ENCODE measurements around the gene TBC1D3B.
"Not testable (repeated sequence)": the region's sequence is repeated elsewhere in the genome, so short reads cannot be mapped to it uniquely, and the experiment has no call there.

The TBC1D3B gene

GRCh38 chr17:36181446-36182175 lies 5.2 kb upstream of the TBC1D3B start:
- H3K36me3 ChIP-seq (ENCODE audit: control insufficient read depth in 5 of 5, insufficient read depth in 5 of 5, low read length in 5 of 5); H3K9ac ChIP-seq (ENCODE audit: low read length in 5 of 5); H3K9me3 ChIP-seq (ENCODE audit: control insufficient read depth in 5 of 5, low read length in 5 of 5); H3K27ac ChIP-seq (ENCODE audit: low read depth, low read length): not testable (repeated sequence)
- H3K4me1 ChIP-seq (ENCODE audit: control insufficient read depth in 5 of 5, insufficient read depth in 5 of 5, low read length in 5 of 5): peaks cover 3 to 22% (median 10%) of the 10 kb centered on the region in 5 donors
- H3K27me3 ChIP-seq (ENCODE audit: control insufficient read depth in 5 of 5, insufficient read depth in 4 of 5, low read length in 5 of 5): peaks cover 0 to 12% (median 6%) of the 10 kb centered on the region in 5 donors
- peak overlapping the region in 1 of 5 donors; percentile 82 for H3K4me3 ChIP-seq (ENCODE audit: low read depth in 1 of 5, low read length in 5 of 5)

DNA sequence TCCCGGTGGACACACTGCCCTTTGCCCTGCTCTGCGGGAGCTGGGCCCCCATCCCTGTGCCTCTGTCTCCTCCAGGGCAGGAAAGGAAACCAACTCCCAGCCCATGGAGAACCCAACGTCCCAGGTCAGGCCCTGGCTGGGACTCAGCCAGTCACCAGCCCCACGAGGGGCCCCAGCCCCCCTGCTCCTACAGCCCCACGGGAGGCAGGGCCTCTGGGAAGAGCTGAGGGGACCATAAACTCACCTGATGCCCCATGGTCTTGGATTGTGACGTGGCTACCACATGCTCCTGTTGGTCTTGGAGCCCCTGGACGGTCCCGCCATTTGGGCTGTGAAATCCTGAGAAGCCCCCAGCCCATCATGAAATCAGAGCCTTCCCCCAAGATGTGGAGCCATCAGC lies 7.6 kb downstream of the TBC1D3B start:
- H3K27me3 ChIP-seq (ENCODE audit: control insufficient read depth in 5 of 5, insufficient read depth in 4 of 5, low read length in 5 of 5); H3K27ac ChIP-seq (ENCODE audit: low read depth, low read length); H3K9me3 ChIP-seq (ENCODE audit: control insufficient read depth in 5 of 5, low read length in 5 of 5); H3K36me3 ChIP-seq (ENCODE audit: control insufficient read depth in 5 of 5, insufficient read depth in 5 of 5, low read length in 5 of 5); H3K4me3 ChIP-seq (ENCODE audit: low read depth in 1 of 5, low read length in 5 of 5); H3K4me1 ChIP-seq (ENCODE audit: control insufficient read depth in 5 of 5, insufficient read depth in 5 of 5, low read length in 5 of 5); H3K9ac ChIP-seq (ENCODE audit: low read length in 5 of 5): not testable (repeated sequence)

DNA sequence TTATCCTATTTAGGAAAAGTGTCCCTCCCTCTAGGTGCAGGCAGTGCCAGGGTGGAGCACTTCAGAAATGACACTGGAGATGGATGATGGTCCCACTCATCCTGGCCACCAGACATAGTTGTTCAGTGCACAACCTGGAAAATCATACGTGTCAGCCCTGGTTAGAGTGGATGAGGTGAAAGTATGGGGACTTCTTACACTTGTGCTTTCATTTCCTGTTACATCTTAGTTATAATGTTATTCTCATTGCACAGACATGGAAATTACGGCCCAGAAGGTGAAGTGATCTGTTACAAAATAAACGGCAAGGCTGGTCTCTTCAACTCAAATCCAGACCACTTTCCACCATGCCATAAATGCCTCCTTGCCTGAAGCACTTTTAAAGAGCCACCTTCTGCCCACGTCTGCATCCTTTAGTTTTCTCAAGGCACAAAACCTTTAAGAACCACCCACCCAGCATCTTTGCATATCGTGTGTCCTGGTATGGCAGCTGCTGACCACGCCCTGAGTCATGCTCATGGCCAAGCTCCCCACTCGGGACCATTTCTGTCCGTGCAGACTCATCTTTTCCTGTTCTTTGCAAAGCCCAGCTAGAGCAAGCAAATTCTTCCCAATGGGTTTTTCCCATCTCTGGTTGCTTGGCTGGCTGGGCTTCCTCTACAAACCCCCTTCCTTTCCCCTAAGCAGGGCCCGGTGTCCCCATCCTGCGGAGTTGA lies 22.4 kb downstream of the TBC1D3B start:
- Histone ChIP-seq H3K27ac (ENCODE audit: low read depth, low read length) (no peak overlapping the region), H3K36me3 (ENCODE audit: control insufficient read depth in 5 of 5, insufficient read depth in 5 of 5, low read length in 5 of 5) (no peaks in the 10 kb centered on the region), H3K9ac (ENCODE audit: low read length in 5 of 5) (no peak overlapping the region), H3K4me3 (ENCODE audit: low read depth in 1 of 5, low read length in 5 of 5) (no peak overlapping the region), H3K4me1 (ENCODE audit: control insufficient read depth in 5 of 5, insufficient read depth in 5 of 5, low read length in 5 of 5) (peaks cover 2 to 9% (median 8%) of the 10 kb centered on the region in 5 donors), H3K9me3 (ENCODE audit: control insufficient read depth in 5 of 5, low read length in 5 of 5) (no peaks in the 10 kb centered on the region), H3K27me3 (ENCODE audit: control insufficient read depth in 5 of 5, insufficient read depth in 4 of 5, low read length in 5 of 5) (peaks cover 0 to 14% (median 4%) of the 10 kb centered on the region in 5 donors)

DNA sequence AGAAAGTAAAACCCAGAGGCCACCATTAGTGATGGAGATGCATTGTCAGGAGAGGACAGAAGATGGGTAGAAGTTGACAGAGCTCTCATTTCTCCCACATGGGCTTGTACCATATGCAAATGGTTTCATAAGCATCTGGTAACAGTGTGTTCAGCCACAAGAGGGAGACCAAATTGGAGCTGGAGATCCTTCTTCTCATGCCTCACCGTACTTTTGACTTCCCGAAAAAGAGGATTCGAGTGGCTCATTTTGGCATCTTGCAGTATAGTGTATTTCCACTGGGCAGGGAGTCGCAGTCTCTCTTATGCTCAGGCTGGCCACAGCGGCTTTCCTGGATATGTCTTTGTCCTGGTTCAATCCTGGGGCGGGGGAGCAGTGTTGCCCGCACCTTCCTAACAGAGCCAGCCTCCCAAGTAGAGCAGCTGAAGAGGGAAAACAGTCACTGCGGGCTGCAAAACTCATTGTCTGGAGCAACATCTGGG lies 23.8 kb downstream of the TBC1D3B start:
- H3K27ac ChIP-seq (ENCODE audit: low read depth, low read length): no peak overlapping the region
- H3K27me3 ChIP-seq (ENCODE audit: control insufficient read depth in 5 of 5, insufficient read depth in 4 of 5, low read length in 5 of 5): peaks cover 0 to 14% (median 4%) of the 10 kb centered on the region in 5 donors
- no peaks in the 10 kb centered on the region for H3K36me3 ChIP-seq (ENCODE audit: control insufficient read depth in 5 of 5, insufficient read depth in 5 of 5, low read length in 5 of 5)
- H3K9ac ChIP-seq (ENCODE audit: low read length in 5 of 5): no peak overlapping the region
- no peak overlapping the region for H3K4me3 ChIP-seq (ENCODE audit: low read depth in 1 of 5, low read length in 5 of 5)
- peaks cover 2 to 12% (median 10%) of the 10 kb centered on the region in 5 donors for H3K4me1 ChIP-seq (ENCODE audit: control insufficient read depth in 5 of 5, insufficient read depth in 5 of 5, low read length in 5 of 5)
- no peaks in the 10 kb centered on the region for H3K9me3 ChIP-seq (ENCODE audit: control insufficient read depth in 5 of 5, low read length in 5 of 5)

DNA sequence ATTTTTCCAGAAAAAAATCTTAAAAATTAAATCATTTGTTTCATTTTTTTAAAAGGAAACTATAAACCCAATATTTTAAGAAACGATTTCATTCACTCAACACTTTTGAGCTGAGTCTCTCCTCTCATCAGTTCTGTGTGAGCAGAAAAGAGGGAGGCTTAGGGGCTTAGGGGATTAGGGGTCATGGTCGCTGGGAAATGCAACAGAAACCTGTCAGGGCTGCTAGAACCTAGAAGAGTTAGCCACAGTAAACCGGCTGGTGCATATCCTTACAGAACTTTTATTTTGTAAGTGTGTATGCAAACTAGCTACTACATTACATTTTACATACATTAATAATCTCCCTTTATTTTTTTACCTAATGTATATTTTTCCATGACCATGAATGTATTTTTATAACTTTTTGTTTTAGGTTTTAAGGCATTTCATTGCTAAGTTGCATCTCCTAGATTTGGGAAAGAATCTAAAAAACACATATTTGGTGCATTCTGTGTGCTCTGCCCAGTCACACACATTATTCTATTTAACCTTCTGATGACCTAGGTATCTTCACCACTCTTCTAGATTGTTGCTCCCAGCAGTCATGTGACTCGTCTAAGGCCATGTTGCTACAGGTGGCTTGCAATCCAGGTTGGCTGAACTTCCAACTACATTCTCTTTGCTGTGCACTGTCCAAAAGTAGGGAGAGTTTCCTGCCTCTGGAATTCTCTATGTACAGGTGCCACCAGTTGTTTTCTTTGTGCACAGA lies 24.4 kb downstream of the TBC1D3B start:
- H3K4me1 ChIP-seq (ENCODE audit: control insufficient read depth in 5 of 5, insufficient read depth in 5 of 5, low read length in 5 of 5): peaks cover 2 to 12% (median 10%) of the 10 kb centered on the region in 5 donors
- H3K9me3 ChIP-seq (ENCODE audit: control insufficient read depth in 5 of 5, low read length in 5 of 5): no peaks in the 10 kb centered on the region
- H3K36me3 ChIP-seq (ENCODE audit: control insufficient read depth in 5 of 5, insufficient read depth in 5 of 5, low read length in 5 of 5): no peaks in the 10 kb centered on the region
- no peak overlapping the region for H3K9ac ChIP-seq (ENCODE audit: low read length in 5 of 5)
- no peak overlapping the region for H3K27ac ChIP-seq (ENCODE audit: low read depth, low read length)
- no peak overlapping the region for H3K4me3 ChIP-seq (ENCODE audit: low read depth in 1 of 5, low read length in 5 of 5)
- H3K27me3 ChIP-seq (ENCODE audit: control insufficient read depth in 5 of 5, insufficient read depth in 4 of 5, low read length in 5 of 5): peaks cover 0 to 14% (median 4%) of the 10 kb centered on the region in 5 donors

- Histone ChIP-seq H3K27ac (ENCODE audit: low read depth, low read length) (no peak overlapping the region), H3K9ac (ENCODE audit: low read length in 5 of 5) (no peak overlapping the region), H3K36me3 (ENCODE audit: control insufficient read depth in 5 of 5, insufficient read depth in 5 of 5, low read length in 5 of 5) (no peaks in the 10 kb centered on the region), H3K4me3 (ENCODE audit: low read depth in 1 of 5, low read length in 5 of 5) (peak overlapping the region in 2 of 5 donors; percentile 4 to 23), H3K4me1 (ENCODE audit: control insufficient read depth in 5 of 5, insufficient read depth in 5 of 5, low read length in 5 of 5) (peaks cover 2 to 12% (median 10%) of the 10 kb centered on the region in 5 donors), H3K9me3 (ENCODE audit: control insufficient read depth in 5 of 5, low read length in 5 of 5) (no peaks in the 10 kb centered on the region), H3K27me3 (ENCODE audit: control insufficient read depth in 5 of 5, insufficient read depth in 4 of 5, low read length in 5 of 5) (peaks cover 0 to 12% (median 4%) of the 10 kb centered on the region in 5 donors)
Measured at GRCh38 chr17:36149296-36149820, 27.1 kb downstream of the TBC1D3B start.

DNA sequence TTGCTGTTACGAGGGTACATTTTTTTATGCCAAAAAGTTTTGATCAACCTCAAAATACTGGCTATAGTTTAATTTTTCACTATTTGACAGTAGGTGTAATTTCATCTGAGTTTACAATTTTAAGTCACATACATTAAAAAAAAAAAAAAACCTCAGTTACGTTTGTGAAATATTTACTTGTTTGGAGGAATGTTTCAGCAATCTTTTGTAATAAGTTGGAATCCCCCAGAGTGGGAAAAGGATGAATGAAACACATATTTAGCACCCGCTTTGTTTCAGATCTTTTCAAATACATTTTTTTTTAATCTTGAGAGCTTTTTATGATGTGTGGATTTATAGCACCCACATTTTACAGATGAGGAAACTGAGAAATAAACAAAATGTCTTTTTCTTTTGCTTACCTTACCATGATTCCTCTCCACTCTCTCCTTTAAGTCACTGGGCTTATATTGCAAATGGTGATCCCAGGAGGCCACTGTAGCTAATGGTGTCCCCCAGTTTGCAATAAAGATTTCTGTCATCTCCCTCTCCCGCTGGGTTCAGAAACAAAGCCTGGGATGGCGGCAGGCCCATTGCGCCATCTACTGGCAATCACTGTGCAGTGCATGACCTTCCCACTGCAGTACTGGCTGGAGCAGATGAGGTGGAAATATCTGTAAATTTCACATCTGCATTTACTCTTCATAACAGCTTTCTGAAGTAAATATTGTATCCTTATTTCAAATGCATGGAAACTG lies 27.7 kb downstream of the TBC1D3B start:
- H3K4me1 ChIP-seq (ENCODE audit: control insufficient read depth in 5 of 5, insufficient read depth in 5 of 5, low read length in 5 of 5): peaks cover 2 to 12% (median 10%) of the 10 kb centered on the region in 5 donors
- no peak overlapping the region for H3K27ac ChIP-seq (ENCODE audit: low read depth, low read length)
- H3K36me3 ChIP-seq (ENCODE audit: control insufficient read depth in 5 of 5, insufficient read depth in 5 of 5, low read length in 5 of 5): no peaks in the 10 kb centered on the region
- peak overlapping the region in 2 of 5 donors; percentile 4 to 23 for H3K4me3 ChIP-seq (ENCODE audit: low read depth in 1 of 5, low read length in 5 of 5)
- H3K9ac ChIP-seq (ENCODE audit: low read length in 5 of 5): no peak overlapping the region
- peaks cover 0 to 6% (median 0%) of the 10 kb centered on the region in 5 donors for H3K27me3 ChIP-seq (ENCODE audit: control insufficient read depth in 5 of 5, insufficient read depth in 4 of 5, low read length in 5 of 5)
- H3K9me3 ChIP-seq (ENCODE audit: control insufficient read depth in 5 of 5, low read length in 5 of 5): no peaks in the 10 kb centered on the region

- H3K27me3 ChIP-seq (ENCODE audit: control insufficient read depth in 5 of 5, insufficient read depth in 4 of 5, low read length in 5 of 5): peaks cover 0 to under 1% (median 0%) of the 10 kb centered on the region in 5 donors
- no peaks in the 10 kb centered on the region for H3K36me3 ChIP-seq (ENCODE audit: control insufficient read depth in 5 of 5, insufficient read depth in 5 of 5, low read length in 5 of 5)
- H3K9me3 ChIP-seq (ENCODE audit: control insufficient read depth in 5 of 5, low read length in 5 of 5): no peaks in the 10 kb centered on the region
- H3K4me1 ChIP-seq (ENCODE audit: control insufficient read depth in 5 of 5, insufficient read depth in 5 of 5, low read length in 5 of 5): peaks cover 2 to 12% (median 10%) of the 10 kb centered on the region in 5 donors
- H3K4me3 ChIP-seq (ENCODE audit: low read depth in 1 of 5, low read length in 5 of 5): no peak overlapping the region
- H3K27ac ChIP-seq (ENCODE audit: low read depth, low read length): no peak overlapping the region
- H3K9ac ChIP-seq (ENCODE audit: low read length in 5 of 5): no peak overlapping the region
Measured at GRCh38 chr17:36147601-36148000, 28.8 kb downstream of the TBC1D3B start.

DNA sequence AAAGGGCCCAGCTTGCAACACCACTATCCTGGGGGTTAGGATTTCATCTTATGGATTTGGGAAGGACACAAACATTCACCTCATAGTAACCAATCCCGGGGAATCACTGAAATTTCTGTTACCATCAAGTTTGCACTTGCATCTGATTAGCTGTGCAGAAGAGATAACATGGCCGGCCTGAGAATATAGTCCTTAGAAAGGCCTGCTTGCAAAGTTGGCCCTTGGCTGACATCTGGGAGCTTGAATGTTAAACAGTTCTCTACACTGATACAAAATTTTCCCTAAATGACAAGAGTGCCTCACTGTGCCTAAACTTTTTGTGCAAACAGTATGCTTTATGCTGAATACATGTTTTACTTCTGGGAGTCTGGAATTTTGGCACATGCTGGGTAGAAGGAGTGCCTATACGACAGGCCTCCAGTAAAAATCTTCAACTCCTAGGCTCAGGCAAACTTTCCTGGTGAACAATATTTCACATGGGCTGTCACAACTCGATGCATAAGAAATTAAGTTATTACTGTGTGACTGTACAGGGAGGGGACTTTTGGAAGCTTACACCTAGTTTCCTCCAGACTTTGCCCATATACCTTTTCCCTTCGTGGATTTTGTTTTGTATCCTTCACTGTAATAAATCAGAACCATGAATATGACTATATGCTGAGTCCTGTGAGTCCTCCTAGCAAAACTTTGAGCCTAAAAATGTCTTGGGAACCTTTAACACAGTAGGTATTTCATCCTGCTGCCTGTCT lies 31.3 kb downstream of the TBC1D3B start:
- Histone ChIP-seq H3K9ac (ENCODE audit: low read length in 5 of 5) (no peak overlapping the region), H3K4me3 (ENCODE audit: low read depth in 1 of 5, low read length in 5 of 5) (no peak overlapping the region), H3K36me3 (ENCODE audit: control insufficient read depth in 5 of 5, insufficient read depth in 5 of 5, low read length in 5 of 5) (no peaks in the 10 kb centered on the region), H3K4me1 (ENCODE audit: control insufficient read depth in 5 of 5, insufficient read depth in 5 of 5, low read length in 5 of 5) (peaks cover 2 to 14% (median 10%) of the 10 kb centered on the region in 5 donors), H3K9me3 (ENCODE audit: control insufficient read depth in 5 of 5, low read length in 5 of 5) (no peaks in the 10 kb centered on the region), H3K27me3 (ENCODE audit: control insufficient read depth in 5 of 5, insufficient read depth in 4 of 5, low read length in 5 of 5) (no peaks in the 10 kb centered on the region), H3K27ac (ENCODE audit: low read depth, low read length) (no peak overlapping the region)

Data from subcutaneous abdominal adipose tissue (tissue), 5 donors.